Cardiac septum (tissue), 1 donor: ENCODE measurements around the gene CDK7. TPM values are rescaled to one million over a fixed set of nuclear protein-coding genes. Genes with fewer than 3 reads are reported as not detected.

Source experiments
- DNase-seq: peaks from one replicate; pipeline ENCODE4 v3.0.0-alpha.2; 2020; ENCODE audit warnings: low spot score
- intact Hi-C: fragments of 100-400 bp; cut with DNase I; formaldehyde crosslinking; loops from one replicate; pipeline ENCODE4 v1.14.0; 2022
- total RNA-seq: library from RNA; stranded (reverse); fragmentation: NEBNext Ultra II Directional; extraction: Animal tissue kit (Norgen Biotek cat#: 25700); gene quantifications from one replicate; pipeline ENCODE4 v1.2.1, GENCODE V29; 2021
- donor health status: DM: no; HTN: no; CAD: no.

The CDK7 gene
- total RNA-seq, 1 donor from 2014 or later: 13.3 TPM

- intact Hi-C loops: no loop called here
- no peak for DNase-seq
Observed at GRCh38 chr5:69284203-69284602, 49.5 kb downstream of the CDK7 start.

- intact Hi-C loops: no loop called here
- DNase-seq: no peak
Observed at GRCh38 chr5:69285448-69286116, 50.9 kb downstream of the CDK7 start.

GRCh38 chr5:69288069-69288468, 53.4 kb downstream of the CDK7 start:
- intact Hi-C loops: no loop called here
- no peak for DNase-seq

DNA sequence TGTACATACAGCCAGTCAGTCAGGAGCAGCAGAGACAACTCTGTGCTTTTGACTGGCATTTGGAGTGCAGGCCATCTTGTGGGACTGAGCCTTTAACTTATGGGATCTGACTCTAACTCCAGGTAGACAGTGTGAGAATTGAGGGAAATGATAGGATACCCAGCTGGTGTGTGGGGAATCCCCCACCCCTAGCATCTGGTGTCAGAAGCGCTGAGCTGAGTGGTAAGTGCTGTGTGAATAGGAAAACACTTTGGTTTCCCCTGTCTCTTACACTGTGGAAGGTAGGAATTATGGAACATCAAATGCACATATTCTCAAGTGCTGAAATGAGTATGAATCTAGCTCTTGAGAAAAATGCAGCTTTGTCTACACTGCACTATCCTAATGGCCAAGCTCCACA, 54.0 kb downstream of the CDK7 start:
- DNase-seq: no peak
- intact Hi-C loops: no loop called here

DNA sequence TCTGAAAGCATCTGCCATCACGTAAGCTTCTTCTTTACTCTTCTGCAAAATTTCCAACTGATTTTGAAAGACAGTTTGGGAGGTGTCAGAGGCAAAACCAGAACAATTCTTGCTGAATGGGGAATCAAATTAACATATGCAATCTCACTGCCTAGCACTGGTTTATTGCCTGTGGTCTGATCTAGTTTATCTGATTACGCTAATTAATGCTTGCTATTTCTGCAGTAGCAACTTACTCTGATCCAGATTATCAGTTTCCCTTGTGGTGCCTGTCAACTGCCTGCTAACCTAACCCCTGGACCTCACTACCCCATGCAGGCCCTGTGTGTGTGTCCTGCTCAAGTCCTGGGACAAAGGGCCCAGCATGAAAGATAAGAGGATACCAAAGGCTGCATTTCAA, 57.6 kb downstream of the CDK7 start:
- intact Hi-C loops: no loop called here

DNA sequence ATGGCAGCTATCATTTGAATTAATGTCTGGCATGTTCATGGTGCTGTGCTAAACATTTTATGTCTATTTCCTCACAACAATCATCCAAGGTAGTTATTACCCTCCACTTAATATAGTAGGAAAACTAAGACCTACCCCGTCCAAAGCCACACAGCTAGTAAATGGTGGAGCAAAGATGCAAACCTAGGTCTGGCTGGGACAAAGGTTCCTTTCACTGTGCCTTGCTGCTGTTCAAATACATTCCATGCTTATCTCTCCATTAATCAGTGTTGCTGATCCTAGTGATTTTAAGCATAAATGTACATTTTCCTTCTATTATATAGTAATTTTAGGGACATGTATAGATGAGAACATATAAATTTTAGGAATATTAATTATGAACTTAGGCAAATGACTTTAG, 59.2 kb downstream of the CDK7 start:
- intact Hi-C loops: no loop called here
- DNase-seq: no peak

More for the DNA sequence above, 57.6 kb downstream of the CDK7 start:
- DNase-seq: no peak

DNA sequence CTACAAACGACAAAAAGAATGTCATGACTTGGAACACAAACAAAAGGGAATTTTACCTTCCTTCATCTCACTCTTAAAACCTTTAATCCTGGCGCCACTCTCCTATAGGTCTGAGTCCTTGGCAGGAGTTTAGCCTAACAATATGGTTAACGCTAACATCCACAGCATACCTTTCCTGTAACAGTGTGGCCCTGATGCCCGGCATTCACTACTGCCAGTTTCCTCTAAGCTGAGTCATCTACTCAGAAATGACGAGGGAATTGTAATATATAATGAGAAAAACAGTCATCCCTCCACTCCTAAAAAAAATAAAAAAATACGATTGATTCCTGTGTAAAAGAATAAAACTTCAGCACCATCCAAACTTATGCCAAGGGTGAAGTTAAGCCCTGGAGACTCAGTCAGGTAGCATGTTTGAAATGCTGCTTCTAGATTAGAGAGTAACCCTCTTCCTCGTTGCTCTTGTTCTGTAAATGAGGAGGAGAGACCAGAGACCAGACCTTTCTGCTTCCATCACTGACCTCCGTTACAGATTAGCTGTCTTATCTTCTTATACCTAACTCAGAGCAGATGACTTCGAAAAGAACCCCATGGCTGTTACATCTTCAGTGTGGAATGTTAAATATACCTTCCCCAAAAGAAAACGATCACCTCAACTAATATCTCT, 60.5 kb downstream of the CDK7 start:
- no peak for DNase-seq
- intact Hi-C loops: no loop called here

DNA sequence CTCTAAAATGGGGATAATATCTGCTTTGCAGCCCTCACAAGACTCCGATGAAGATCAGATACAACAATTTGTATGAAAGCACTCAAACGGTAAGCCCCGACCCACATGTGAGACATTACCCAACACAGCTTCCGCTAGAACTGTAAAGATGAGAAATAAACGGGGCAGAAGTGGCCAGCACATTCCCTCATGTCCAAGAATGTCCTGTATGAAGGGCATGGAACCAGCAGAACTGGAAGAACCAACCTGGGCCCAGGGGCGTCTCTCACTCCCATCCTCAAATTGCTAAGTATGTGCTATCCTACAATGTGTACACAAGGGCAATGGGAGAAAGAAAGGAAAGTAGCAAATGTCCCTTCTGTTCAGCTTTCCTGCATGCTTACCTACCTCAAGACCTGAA, 64.9 kb downstream of the CDK7 start:
- intact Hi-C loops: no loop called here
- no peak for DNase-seq

DNA sequence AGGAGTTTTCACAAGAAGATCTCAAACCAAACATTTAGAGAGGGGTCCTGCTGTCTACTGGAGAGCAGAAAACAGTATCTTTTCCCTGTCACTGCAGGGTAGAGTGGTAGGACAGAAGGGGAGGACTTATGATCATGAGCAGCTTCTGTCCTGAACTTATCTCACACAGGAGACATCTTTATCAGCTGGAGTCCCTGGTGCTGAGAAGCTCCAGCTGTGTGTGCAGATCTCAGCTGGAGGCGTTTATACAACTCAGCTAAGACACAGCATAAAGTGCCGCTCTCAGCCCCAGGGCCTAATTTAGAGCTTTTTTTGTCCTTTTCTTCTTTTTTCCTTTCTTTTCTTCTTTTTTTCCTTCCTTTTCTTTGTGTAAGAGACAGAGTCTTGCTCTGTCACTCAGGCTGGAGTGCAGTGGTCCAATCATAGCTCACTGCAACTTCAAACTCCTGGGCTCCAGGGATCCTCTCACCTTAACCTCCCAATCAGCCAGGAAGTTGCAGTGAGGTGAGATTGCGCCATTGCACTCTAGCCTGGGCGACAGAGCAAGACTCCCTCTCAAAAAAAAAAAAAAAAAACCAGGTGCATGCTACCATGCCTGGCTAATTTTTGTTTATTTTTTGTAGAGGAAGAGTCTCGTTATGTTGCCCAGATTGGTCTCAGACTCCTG, 66.0 kb downstream of the CDK7 start:
- intact Hi-C loops: no loop called here
- no peak for DNase-seq

GRCh38 chr5:69305512-69305911, 70.8 kb downstream of the CDK7 start:
- intact Hi-C loops: no loop called here

GRCh38 chr5:69308046-69308553, 73.4 kb downstream of the CDK7 start:
- intact Hi-C loops: no loop called here
- DNase-seq: no peak

More at GRCh38 chr5:69305512-69305911, 70.8 kb downstream of the CDK7 start:
- DNase-seq: no peak

GRCh38 chr5:69309380-69309779, 74.7 kb downstream of the CDK7 start:
- intact Hi-C loops: no loop called here
- DNase-seq: no peak

GRCh38 chr5:69312459-69313160, 77.9 kb downstream of the CDK7 start:
- no peak for DNase-seq
- intact Hi-C loops: no loop called here

DNA sequence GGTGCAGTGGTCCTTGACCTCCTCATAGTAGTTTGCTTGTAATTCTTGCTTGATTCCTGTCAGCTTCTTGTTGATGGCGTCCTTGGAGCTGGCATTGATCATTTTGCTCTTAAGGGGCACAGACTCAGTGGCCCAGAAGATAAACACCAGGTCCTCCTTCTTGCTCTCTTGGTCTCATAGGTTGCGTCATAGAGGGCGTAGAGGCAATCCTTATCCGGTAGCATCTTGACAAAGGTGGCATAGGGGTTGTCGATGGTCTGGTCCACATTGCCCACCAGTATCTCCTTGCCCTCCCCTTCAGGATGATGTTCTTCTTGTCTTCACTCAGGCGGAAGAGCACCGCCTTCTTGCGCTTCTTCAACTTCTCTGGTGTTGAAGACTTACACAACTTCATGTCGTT, 78.7 kb downstream of the CDK7 start:
- intact Hi-C loops: no loop called here
- no peak for DNase-seq

GRCh38 chr5:69315972-69316371, 81.3 kb downstream of the CDK7 start:
- DNase-seq: no peak
- intact Hi-C loops: no loop called here

- intact Hi-C loops: no loop called here
- no peak for DNase-seq
Observed at GRCh38 chr5:69317391-69317790, 82.7 kb downstream of the CDK7 start.

GRCh38 chr5:69326365-69326764, 91.7 kb downstream of the CDK7 start:
- intact Hi-C loops: no loop called here
- DNase-seq: no peak
